ENCODE data around the gene PCSK6. TPM values are rescaled to one million over a fixed set of nuclear protein-coding genes. Genes with fewer than 3 reads are reported as not detected.

The PCSK6 gene
- total RNA-seq, 4 donors from 2014 or later = 12.9 to 31.5 (median 23.7) TPM

DNA sequence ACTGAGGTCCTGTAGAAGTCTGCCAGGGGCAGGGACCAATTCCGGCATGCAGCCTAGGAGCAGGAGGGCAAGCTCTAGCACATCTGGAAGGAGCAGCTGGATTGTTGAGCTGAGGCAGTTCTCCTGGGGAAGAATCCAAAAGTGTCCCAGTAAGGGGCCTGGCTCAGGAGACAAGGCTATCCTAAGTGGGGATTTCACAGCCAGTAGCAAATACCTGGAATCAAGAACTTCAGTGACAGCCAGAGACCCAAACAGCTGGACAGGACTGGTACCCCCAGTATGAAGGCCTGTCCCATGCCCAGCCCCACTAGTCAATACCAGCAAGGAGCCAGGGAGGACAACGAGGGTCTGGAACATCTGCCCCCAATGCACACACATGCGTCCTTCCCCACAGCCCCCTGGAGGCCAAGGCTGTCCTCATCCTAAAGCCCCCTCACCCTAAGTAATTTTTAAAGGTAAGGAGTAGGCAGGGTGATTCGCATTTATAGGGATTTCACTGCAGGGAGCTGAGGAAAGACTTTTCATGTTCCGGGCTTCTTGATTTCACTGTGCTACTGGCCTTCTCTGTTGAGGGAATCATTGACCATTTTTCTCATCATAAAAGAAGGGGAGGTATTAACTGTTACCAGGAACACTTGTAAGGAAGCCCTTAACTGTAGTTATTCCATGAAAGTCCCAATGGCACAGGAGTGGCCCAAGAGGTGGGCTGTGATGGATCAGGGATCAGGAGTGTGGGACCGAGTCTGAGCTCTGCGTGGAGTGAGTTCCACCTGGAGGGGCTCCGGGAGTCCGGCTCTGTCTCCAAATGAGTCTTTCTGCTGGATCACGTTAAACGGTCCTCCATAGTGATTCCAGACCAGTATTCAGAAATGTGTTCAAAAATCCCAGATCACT, 235.1 kb downstream of the PCSK6 start:
- WGBS = 86% methylated on average over 11 of the region's 11 CpGs
- Histone ChIP-seq H3K27me3 (no peaks in the 10 kb centered on the region), H3K36me3 (no peaks in the 10 kb centered on the region), H3K4me3 (no peak overlapping the region), H3K4me1 (peaks cover 22% of the 10 kb centered on the region), H3K27ac (no peak overlapping the region), H3K9me3 (no peaks in the 10 kb centered on the region)
- TF ChIP-seq POLR2AphosphoS5 (IDR thresholded peaks at IDR 0.05) = no peak
- TF ChIP-seq, protein P1, sequence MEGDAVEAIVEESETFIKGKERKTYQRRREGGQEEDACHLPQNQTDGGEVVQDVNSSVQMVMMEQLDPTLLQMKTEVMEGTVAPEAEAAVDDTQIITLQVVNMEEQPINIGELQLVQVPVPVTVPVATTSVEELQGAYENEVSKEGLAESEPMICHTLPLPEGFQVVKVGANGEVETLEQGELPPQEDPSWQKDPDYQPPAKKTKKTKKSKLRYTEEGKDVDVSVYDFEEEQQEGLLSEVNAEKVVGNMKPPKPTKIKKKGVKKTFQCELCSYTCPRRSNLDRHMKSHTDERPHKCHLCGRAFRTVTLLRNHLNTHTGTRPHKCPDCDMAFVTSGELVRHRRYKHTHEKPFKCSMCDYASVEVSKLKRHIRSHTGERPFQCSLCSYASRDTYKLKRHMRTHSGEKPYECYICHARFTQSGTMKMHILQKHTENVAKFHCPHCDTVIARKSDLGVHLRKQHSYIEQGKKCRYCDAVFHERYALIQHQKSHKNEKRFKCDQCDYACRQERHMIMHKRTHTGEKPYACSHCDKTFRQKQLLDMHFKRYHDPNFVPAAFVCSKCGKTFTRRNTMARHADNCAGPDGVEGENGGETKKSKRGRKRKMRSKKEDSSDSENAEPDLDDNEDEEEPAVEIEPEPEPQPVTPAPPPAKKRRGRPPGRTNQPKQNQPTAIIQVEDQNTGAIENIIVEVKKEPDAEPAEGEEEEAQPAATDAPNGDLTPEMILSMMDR (IDR thresholded peaks at IDR 0.05) = no peak
- no peak for TF ChIP-seq EP300 (IDR thresholded peaks at IDR 0.05)
- TF ChIP-seq POLR2A (IDR thresholded peaks at IDR 0.05) = no peak
- no peak for DNase-seq (ENCODE audit: low spot score in 2 of 2)

Other genes starting within 250 kb of the PCSK6 start
- gene CHSY1, start 237.7 kb downstream of the PCSK6 start, total RNA-seq = 10 to 100 TPM; 29.7 to 39.6 (median 30.5) TPM
- gene SELENOS, start 212.2 kb downstream of the PCSK6 start, total RNA-seq = 10 to 100 TPM; 39.8 to 88.3 (median 50.2) TPM
- gene SNRPA1, start 194.5 kb downstream of the PCSK6 start, total RNA-seq = 100 to 1,000 TPM in 1 of 4 donors, 10 to 100 TPM in 3; 43.1 to 122 (median 48.2) TPM
- 10 to 100 TPM; 46.3 to 57.8 (median 49.7) TPM for gene TM2D3, start 162.7 kb upstream of the PCSK6 start, total RNA-seq
- 10 to 100 TPM in 3 of 4 donors, 1 to 10 TPM in 1; 5.4 to 19.3 (median 12.3) TPM for gene TARS3, start 234.8 kb upstream of the PCSK6 start, total RNA-seq